Anterior cingulate cortex (tissue), 58 donors: Measurements from ENCODE around the gene PI4KA.
"Not testable (repeated sequence)": the region's sequence is repeated elsewhere in the genome, so short reads cannot be mapped to it uniquely, and the experiment has no call there.

Experiments
- DNase-seq, 58 donors: peaks; one replicate each; lab custom pipeline; 2025; lab: John Stamatoyannopoulos, UW

The PI4KA gene

GRCh38 chr22:20821717-20822239, 36.8 kb downstream of the PI4KA start:
- not testable (repeated sequence) for DNase-seq

- no peak for DNase-seq
Observed at GRCh38 chr22:20819471-20819870, 39.1 kb downstream of the PI4KA start.

- DNase-seq = no peak
Observed at GRCh38 chr22:20818471-20818870, 40.1 kb downstream of the PI4KA start.

GRCh38 chr22:20816559-20816958, 42.1 kb downstream of the PI4KA start:
- DNase-seq = peak in 34 of 58 donors; percentile 4 to 75 (median 38)

GRCh38 chr22:20815477-20816050, 43.0 kb downstream of the PI4KA start:
- no peak for DNase-seq

- no peak for DNase-seq
Observed at GRCh38 chr22:20814221-20814808, 44.3 kb downstream of the PI4KA start.

GRCh38 chr22:20813056-20813455, 45.6 kb downstream of the PI4KA start:
- DNase-seq = no peak

- no peak for DNase-seq
Observed at GRCh38 chr22:20811971-20812660, 46.5 kb downstream of the PI4KA start.

- DNase-seq = no peak
Observed at GRCh38 chr22:20811171-20811570, 47.4 kb downstream of the PI4KA start.

- DNase-seq = no peak
Observed at GRCh38 chr22:20810645-20811044, 48.0 kb downstream of the PI4KA start.

- DNase-seq = no peak
Observed at GRCh38 chr22:20809538-20810185, 48.9 kb downstream of the PI4KA start.

GRCh38 chr22:20808844-20809243, 49.8 kb downstream of the PI4KA start:
- no peak for DNase-seq

GRCh38 chr22:20807315-20807752, 51.3 kb downstream of the PI4KA start:
- DNase-seq = peak in 28 of 58 donors; percentile 12 to 82 (median 43)

GRCh38 chr22:20805972-20806471, 52.6 kb downstream of the PI4KA start:
- DNase-seq = no peak

GRCh38 chr22:20804650-20805049, 54.0 kb downstream of the PI4KA start:
- DNase-seq = no peak

- DNase-seq = peak in 22 of 58 donors; percentile 5 to 55 (median 22)
Observed at GRCh38 chr22:20803696-20804324, 54.8 kb downstream of the PI4KA start.

GRCh38 chr22:20802922-20803553, 55.6 kb downstream of the PI4KA start:
- no peak for DNase-seq

GRCh38 chr22:20802452-20802851, 56.2 kb downstream of the PI4KA start:
- DNase-seq = no peak

- no peak for DNase-seq
Observed at GRCh38 chr22:20799449-20799848, 59.2 kb downstream of the PI4KA start.

GRCh38 chr22:20798974-20799373, 59.6 kb downstream of the PI4KA start:
- DNase-seq = no peak
